Adipocyte (in vitro differentiated cells): ENCODE results near the gene CDYL.
A peak's percentile ranks its signal among the peaks of the same experiment; 100 is the strongest.

Experiments used
- DNase-seq: peaks from one replicate; pipeline ENCODE4 v3.0.0-alpha.2; 2015; ENCODE audit warnings: low read depth
- H3K27me3 ChIP-seq: replicated peaks from 2 replicates; pipeline ENCODE4 v1.7.0; 2013; ENCODE audit warnings: mild to moderate bottlenecking, low read length, moderate library complexity; ENCODE audit not compliant: control insufficient read depth, insufficient read depth
- H3K36me3 ChIP-seq: 2 replicates; pipeline ENCODE4 v1.7.0; 2013; ENCODE audit warnings: low read length, mild to moderate bottlenecking, moderate library complexity; ENCODE audit not compliant: control insufficient read depth, insufficient read depth, severe bottlenecking
- H3K4me1 ChIP-seq: 2 replicates; pipeline ENCODE4 v1.7.0; 2013; ENCODE audit warnings: mild to moderate bottlenecking, low read length, moderate library complexity; ENCODE audit not compliant: control insufficient read depth, insufficient read depth
- H3K4me3 ChIP-seq: 2 replicates; pipeline ENCODE4 v1.7.0; 2013; ENCODE audit warnings: mild to moderate bottlenecking, low read length, moderate library complexity
- H3K9ac ChIP-seq: 2 replicates; pipeline ENCODE4 v1.7.0; 2013; ENCODE audit warnings: mild to moderate bottlenecking, low read length, moderate library complexity
- H3K9me3 ChIP-seq: 2 replicates; pipeline ENCODE4 v1.7.0; 2013; ENCODE audit warnings: mild to moderate bottlenecking, low read length, moderate library complexity; ENCODE audit not compliant: control insufficient read depth

The CDYL gene

DNA sequence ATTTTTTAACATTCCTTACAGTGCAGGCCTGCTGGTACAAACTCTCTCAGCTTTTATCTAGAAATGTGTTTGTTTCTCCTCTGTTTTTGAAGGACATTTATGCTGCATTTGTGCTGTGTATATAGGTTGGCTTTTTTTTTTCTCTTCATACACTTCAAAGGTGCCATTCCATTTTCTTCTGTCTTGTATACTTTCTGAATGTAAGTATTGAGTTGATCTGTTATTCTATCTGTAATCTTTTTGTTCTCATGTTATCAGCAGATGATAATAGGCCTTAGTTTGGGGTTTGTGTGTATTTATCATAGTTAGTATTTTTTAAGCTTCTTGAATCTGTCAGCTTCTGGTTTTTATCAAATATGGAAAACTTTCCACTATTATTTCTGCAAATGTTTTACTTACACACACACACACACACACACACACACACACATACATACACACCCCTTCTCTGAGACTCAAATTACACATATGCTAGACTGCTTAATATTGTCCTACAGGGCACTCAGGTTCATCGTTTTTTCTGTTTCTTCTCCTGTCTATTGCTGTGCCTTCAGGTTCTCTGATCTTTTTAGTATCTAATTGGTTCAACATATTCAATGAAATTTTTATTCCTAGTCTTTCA lies 153.0 kb downstream of the CDYL start:
- no peaks in the 10 kb centered on the region for H3K36me3 ChIP-seq
- DNase-seq, result peak; percentile 21
- H3K27me3 ChIP-seq, result no peaks in the 10 kb centered on the region
- no peaks in the 10 kb centered on the region for H3K9me3 ChIP-seq
- peaks cover 24% of the 10 kb centered on the region for H3K4me1 ChIP-seq
- H3K4me3 ChIP-seq, result no peak overlapping the region
- no peak overlapping the region for H3K9ac ChIP-seq

GRCh38 chr6:4930025-4930691 lies 154.0 kb downstream of the CDYL start:
- H3K9me3 ChIP-seq, result no peaks in the 10 kb centered on the region
- no peak for DNase-seq

GRCh38 chr6:4931530-4932227 lies 155.5 kb downstream of the CDYL start:
- peaks cover 29% of the 10 kb centered on the region for H3K4me1 ChIP-seq
- no peaks in the 10 kb centered on the region for H3K9me3 ChIP-seq
- no peak overlapping the region for H3K9ac ChIP-seq
- no peak overlapping the region for H3K4me3 ChIP-seq
- no peaks in the 10 kb centered on the region for H3K27me3 ChIP-seq
- no peaks in the 10 kb centered on the region for H3K36me3 ChIP-seq
- DNase-seq, result no peak

More at GRCh38 chr6:4930025-4930691, 154.0 kb downstream of the CDYL start:
- H3K4me1 ChIP-seq, result peaks cover 24% of the 10 kb centered on the region
- H3K27me3 ChIP-seq, result no peaks in the 10 kb centered on the region
- H3K36me3 ChIP-seq, result no peaks in the 10 kb centered on the region
- H3K4me3 ChIP-seq, result no peak overlapping the region
- no peak overlapping the region for H3K9ac ChIP-seq

DNA sequence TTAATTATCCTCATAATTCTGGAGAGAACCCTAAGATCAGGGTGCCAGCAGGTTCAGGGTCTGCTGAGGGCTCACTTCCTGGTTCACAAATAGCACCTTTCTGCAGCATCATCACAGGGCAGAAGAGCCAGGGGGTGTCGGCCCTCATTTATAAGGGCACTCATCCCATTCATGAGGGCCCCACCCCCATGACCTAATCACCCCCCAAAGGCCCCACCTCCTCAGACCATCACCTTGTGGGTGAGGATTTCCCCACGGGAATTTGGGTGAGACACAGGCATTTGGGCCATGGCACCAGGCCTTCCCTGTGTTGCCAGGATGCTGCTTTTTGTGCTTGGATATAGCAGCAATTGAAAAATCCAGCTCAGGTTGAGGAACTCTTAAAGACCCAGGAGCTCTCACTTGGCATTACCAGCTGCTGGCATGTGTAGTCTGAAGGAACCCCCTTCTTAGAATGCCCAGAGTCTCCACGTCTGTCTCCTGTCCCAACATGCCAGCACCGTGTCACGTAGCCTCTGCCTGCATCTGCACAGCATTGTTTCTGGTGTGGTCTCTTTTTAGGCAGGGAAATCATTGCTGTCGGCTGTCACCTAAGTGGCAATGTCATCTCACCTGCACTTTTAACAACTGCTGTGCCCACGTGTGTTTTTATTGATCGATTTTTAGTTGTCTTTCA lies 156.2 kb downstream of the CDYL start:
- H3K36me3 ChIP-seq, result no peaks in the 10 kb centered on the region
- H3K4me1 ChIP-seq, result peaks cover 29% of the 10 kb centered on the region
- no peak overlapping the region for H3K9ac ChIP-seq
- no peaks in the 10 kb centered on the region for H3K9me3 ChIP-seq
- no peaks in the 10 kb centered on the region for H3K27me3 ChIP-seq
- DNase-seq, result no peak
- no peak overlapping the region for H3K4me3 ChIP-seq

- H3K4me1 ChIP-seq, result peaks cover 23% of the 10 kb centered on the region
- no peak overlapping the region for H3K4me3 ChIP-seq
- H3K27me3 ChIP-seq, result no peaks in the 10 kb centered on the region
- DNase-seq, result no peak
- no peaks in the 10 kb centered on the region for H3K36me3 ChIP-seq
- H3K9ac ChIP-seq, result no peak overlapping the region
- H3K9me3 ChIP-seq, result no peaks in the 10 kb centered on the region
Measured at GRCh38 chr6:4935486-4935885, 159.3 kb downstream of the CDYL start.

DNA sequence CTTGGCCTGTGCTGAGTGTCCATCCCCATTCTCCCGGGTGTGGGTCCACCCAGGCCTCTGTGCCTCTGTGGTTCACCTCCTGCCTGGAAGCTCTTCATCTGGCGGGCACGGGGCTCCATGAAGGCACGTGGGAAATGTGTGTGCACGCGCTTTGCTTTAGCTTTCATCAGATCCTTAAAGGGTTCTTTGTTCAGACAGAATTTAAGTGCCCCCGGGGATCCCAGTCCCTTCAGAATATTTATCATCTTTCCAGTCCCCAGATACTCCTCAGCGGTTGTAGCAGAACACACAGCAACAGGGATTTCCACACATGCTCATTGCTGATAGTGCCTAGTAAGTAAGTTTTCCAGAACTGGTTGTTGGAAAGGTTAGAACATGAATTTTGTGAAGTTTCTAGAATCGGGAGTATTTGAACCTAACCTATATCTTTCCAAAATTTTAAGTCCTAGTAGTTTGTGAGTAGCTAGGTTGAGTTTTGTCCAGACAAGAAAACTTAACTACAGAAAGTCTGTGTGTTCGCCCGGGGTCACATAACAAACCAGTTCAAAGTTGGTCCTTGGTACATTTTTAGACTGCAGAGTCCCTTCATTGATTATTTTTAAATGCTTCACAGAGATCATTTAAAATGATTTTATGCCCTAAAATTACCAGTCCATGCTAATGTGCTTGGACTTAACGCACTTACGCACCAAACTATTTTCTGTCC lies 159.9 kb downstream of the CDYL start:
- DNase-seq, result no peak
- Histone ChIP-seq H3K36me3 (no peaks in the 10 kb centered on the region), H3K4me1 (peaks cover 23% of the 10 kb centered on the region), H3K9ac (no peak overlapping the region), H3K4me3 (no peak overlapping the region), H3K27me3 (no peaks in the 10 kb centered on the region), H3K9me3 (no peaks in the 10 kb centered on the region)

GRCh38 chr6:4936681-4937041 lies 160.5 kb downstream of the CDYL start:
- no peaks in the 10 kb centered on the region for H3K27me3 ChIP-seq
- peak; percentile 72 for DNase-seq
- H3K4me3 ChIP-seq, result no peak overlapping the region
- no peaks in the 10 kb centered on the region for H3K9me3 ChIP-seq
- peaks cover 22% of the 10 kb centered on the region for H3K4me1 ChIP-seq
- no peak overlapping the region for H3K9ac ChIP-seq
- H3K36me3 ChIP-seq, result no peaks in the 10 kb centered on the region

DNA sequence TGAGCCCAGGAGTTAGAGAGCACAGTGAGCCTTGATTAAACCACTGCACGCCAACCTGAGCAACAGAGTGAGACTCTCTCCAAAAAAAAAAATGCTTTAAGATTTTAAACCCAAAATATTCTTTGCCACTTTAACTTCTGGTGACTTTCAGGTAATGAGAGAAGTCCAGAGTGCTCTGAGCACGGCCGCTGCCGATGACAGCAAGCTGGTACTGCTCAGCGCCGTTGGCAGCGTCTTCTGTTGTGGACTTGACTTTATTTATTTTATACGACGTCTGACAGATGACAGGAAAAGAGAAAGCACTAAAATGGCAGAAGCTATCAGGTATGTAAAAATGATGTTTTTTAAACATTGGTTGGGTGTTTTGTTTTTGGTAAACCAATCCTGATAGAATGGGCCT lies 161.2 kb downstream of the CDYL start:
- no peaks in the 10 kb centered on the region for H3K9me3 ChIP-seq

DNA sequence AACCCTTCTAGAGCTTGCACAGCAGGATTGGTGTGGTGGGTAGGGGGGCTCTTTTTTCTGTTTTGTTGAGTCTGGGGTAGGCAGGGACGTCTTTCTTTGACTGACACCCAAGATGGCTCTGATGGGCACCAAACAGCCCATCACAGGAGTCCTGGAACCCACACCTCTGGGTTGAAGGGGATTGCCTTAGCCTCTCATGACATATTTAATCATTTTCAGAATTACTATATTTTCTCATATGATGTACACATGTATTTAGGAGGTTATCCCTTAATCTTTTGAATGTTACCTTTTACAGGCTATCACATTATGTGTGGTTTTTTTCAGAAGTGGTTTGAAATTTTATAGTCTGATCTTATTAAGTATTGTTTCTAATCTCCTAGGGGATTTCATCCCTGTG lies 163.0 kb downstream of the CDYL start:
- peaks cover 35% of the 10 kb centered on the region for H3K4me1 ChIP-seq

More for the DNA sequence above, 161.2 kb downstream of the CDYL start:
- Histone ChIP-seq H3K27me3 (no peaks in the 10 kb centered on the region), H3K4me3 (no peak overlapping the region), H3K9ac (no peak overlapping the region), H3K36me3 (no peaks in the 10 kb centered on the region), H3K4me1 (peaks cover 22% of the 10 kb centered on the region)
- DNase-seq, result no peak

GRCh38 chr6:4940416-4940815 lies 164.2 kb downstream of the CDYL start:
- Histone ChIP-seq H3K36me3 (peaks cover 7% of the 10 kb centered on the region), H3K27me3 (no peaks in the 10 kb centered on the region), H3K4me1 (peaks cover 36% of the 10 kb centered on the region), H3K9ac (no peak overlapping the region), H3K9me3 (no peaks in the 10 kb centered on the region), H3K4me3 (no peak overlapping the region)
- DNase-seq, result no peak

More for the DNA sequence above, 163.0 kb downstream of the CDYL start:
- DNase-seq, result no peak
- Histone ChIP-seq H3K27me3 (no peaks in the 10 kb centered on the region), H3K9ac (no peak overlapping the region), H3K9me3 (no peaks in the 10 kb centered on the region), H3K36me3 (no peaks in the 10 kb centered on the region), H3K4me3 (no peak overlapping the region)
